Epithelial cell of proximal tubule (primary cell): ENCODE measurements around the gene CHD5. TPM values are rescaled to one million over a fixed set of nuclear protein-coding genes. Genes with fewer than 3 reads are reported as not detected.

ENCODE experiments used
- DNase-seq: peaks from one replicate; pipeline ENCODE4 v3.0.0-alpha.2; 2011; ENCODE audit warnings: low read depth
- H3K4me3 ChIP-seq: 2 replicates; pipeline ENCODE4 v1.5.1; 2011; ENCODE audit warnings: low read depth, mild to moderate bottlenecking, low read length
- total RNA-seq: library from RNA; depleted of rRNA; stranded (reverse); fragments of >200 nt; gene quantifications from 2 replicates; pipeline ENCODE4 v1.2.3, GENCODE V29; 2015
- TF ChIP-seq, protein P1 (sequence below): conservative IDR thresholded peaks from 2 replicates; pipeline ENCODE4 v1.5.1; 2012; ENCODE audit warnings: low read depth, mild to moderate bottlenecking, low read length

CHD5 gene
- total RNA-seq, 1 donor from 2014 or later: under 0.01 TPM

DNA sequence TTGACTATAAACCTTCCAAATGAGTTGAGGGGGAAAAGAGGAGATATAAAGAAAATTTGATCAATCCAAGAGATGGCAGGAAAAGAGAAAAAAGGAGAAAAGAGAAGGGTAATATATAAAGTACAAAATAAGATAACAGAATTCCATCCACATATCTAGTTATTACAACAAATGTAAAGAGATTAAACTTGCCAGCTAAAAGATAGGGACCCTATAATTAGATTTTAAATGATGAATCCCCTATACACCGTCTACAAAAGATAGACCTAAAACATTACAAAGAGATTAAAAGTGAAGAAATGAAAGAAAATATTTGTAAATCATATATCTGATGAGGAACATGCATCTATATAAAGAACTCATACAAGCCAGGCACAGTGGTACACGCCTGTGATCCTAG is 63.1 kb downstream of the CHD5 start:
- TF ChIP-seq, protein P1, sequence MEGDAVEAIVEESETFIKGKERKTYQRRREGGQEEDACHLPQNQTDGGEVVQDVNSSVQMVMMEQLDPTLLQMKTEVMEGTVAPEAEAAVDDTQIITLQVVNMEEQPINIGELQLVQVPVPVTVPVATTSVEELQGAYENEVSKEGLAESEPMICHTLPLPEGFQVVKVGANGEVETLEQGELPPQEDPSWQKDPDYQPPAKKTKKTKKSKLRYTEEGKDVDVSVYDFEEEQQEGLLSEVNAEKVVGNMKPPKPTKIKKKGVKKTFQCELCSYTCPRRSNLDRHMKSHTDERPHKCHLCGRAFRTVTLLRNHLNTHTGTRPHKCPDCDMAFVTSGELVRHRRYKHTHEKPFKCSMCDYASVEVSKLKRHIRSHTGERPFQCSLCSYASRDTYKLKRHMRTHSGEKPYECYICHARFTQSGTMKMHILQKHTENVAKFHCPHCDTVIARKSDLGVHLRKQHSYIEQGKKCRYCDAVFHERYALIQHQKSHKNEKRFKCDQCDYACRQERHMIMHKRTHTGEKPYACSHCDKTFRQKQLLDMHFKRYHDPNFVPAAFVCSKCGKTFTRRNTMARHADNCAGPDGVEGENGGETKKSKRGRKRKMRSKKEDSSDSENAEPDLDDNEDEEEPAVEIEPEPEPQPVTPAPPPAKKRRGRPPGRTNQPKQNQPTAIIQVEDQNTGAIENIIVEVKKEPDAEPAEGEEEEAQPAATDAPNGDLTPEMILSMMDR: no peak
- no peak overlapping the region for H3K4me3 ChIP-seq
- no peak for DNase-seq

DNA sequence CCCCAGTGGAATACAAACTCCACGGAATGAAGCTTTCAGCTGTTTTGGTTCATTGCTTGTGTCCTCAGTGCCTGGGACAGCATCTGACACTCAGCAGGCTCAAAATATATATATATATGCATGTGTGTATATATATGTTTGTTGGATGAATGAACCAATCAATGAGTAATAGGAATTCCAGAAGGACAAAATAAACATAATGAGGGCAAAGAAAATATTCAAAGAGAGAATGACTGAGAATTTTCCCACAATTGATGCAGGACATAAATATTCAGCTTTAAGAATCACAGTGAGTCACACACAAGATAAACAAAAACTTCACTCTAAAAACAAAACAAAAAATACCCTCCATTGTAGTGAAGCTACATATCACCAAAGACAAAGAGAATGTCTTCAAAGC is 64.0 kb downstream of the CHD5 start:
- no peak for DNase-seq
- TF ChIP-seq, protein P1: no peak
- H3K4me3 ChIP-seq: no peak overlapping the region

DNA sequence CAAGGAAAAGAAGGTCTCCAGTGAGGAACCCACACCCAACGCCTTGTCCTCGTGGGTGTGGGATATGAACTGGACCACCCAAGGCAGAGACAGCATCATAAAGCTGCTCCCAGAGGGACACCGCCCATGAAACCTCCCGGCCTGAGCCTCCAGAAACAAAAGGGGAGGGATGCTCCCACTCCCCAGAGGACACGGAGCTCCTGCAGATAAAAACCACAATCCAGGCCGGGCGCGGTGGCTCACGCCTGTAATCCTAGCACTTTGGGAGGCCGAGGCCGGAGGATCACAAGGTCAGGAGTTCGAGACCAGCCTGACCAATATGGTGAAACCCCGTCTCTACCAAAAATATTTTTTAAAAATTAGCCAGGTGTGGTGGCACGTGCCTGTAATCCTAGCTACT is 66.4 kb downstream of the CHD5 start:
- TF ChIP-seq, protein P1: no peak
- H3K4me3 ChIP-seq: no peak overlapping the region
- DNase-seq: no peak

DNA sequence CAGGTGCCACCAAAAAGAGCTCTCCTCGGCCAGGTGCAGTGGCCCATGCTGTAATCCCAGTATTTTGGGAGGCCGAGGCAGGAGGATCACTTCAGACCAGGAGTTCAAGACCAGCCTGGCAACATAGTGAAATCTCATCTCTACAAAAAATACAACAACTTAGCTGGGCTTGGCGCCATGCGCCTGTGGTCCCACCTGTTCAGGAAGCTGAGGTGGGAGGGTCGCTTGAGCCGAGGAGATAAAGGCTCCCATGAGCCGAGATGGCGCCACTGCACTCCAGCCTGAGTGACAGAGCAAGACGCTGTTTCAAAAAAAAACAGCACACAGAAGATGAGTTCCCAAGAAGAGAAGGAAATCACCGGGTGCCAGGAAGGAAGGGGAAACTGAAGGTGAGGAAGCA is 67.0 kb downstream of the CHD5 start:
- TF ChIP-seq, protein P1: no peak
- no peak overlapping the region for H3K4me3 ChIP-seq
- DNase-seq: no peak

DNA sequence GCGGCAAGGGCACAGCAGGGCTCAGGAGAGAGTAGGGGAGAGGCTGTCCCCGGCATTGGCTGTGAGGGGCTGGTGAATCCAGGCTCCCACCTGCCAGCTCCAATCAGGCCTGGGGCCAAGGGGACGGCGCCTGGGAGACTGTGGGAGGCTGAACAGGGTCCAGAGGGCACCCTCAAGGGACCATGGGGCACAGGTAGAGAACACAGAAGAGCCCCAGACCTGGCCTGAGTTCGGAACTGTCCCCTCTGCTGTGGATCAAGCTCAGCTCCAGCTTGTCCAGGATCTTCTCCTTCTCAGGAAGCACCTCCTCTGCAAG is 67.5 kb downstream of the CHD5 start:
- H3K4me3 ChIP-seq: no peak overlapping the region
- DNase-seq: no peak
- TF ChIP-seq, protein P1: no peak

DNA sequence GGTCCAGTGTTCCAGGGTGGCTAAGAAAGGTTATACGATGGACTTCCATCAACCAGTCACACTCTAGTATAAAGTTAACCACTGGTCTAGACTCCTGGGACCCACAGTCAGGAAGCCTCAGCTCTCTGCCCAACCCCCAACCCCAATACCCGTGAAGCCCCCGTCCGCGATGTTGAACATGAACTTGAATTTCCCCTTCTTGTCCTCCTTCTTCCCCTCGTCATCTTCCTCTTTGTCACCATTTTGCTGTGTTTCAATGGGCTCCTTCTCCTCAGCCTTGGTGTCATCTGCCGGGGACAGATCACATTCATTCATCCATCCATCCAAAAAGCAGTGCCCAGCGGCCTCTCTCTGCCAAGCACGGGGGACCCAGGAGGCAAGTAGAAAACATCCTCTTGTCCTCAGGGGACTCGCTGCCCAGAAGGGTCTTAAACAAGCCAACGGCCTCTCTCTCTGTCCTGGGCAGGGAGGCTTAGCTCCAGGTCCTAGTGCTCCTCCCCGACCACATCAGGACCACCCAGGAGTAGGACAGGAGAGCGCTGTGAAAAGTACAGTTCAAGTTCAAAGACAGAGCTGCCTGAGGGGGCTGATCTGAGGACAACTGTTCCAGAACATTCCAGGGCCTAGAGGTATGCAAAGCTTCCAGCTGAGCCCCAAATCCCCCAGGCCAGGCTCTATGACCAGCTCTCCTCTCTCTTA is 68.0 kb downstream of the CHD5 start:
- no peak overlapping the region for H3K4me3 ChIP-seq
- TF ChIP-seq, protein P1: no peak
- no peak for DNase-seq

DNA sequence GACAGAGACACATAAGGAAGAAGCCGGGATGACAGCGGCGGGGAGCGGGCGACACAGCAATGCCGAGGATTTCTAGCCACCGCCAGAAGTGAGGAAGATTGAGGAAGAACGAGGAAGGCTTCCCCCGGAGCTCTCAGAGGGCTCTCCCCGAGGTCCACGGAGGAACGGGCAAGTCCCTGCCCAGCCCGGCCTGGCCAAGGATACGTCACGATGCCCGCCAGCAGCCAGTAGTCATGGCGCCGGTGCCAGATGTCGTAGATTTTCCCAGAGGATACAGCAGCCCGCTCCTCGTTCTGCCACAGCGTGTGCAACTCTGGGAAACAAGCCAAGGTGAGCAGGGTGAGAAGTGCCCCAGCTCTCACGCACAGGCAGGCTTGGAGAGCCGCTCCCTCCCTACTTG is 68.5 kb downstream of the CHD5 start:
- DNase-seq: no peak
- TF ChIP-seq, protein P1: no peak
- H3K4me3 ChIP-seq: no peak overlapping the region
